Measurements from ENCODE around the gene PRLH.
"Not testable (repeated sequence)": the region's sequence is repeated elsewhere in the genome, so short reads cannot be mapped to it uniquely, and the experiment has no call there.

The PRLH gene

DNA sequence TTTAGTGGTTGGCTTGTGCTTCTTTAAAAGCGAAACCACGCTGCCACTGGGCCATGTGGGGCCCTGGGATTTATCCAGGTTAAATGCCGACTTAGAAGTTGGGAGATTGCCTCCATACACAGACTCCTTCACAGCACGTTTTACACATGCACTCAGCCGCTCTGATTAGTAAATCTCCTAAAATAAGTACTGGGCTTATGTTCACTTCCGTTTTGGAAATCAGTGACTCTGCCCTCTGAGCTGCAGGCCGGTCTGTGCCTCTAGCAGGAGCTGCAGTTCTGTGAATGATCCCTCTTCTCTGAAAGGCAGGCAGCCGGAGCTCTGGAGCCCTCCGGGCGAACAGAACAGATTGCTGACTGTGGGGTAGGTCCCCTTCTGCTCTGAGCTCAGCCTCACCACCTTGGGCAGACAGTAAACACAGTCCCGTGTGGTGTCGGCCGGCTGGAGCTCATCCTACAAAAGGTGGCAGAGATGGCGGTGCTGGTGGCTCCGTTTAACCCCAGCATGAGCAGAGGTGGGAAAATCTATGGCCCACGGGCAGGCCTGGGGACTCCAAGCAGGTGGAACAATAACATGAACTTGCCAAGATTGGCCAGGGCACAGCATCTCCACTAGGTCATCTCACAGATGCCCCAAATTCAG, 34.0 kb downstream of the PRLH start:
- peak; percentile 78 for DNase-seq (ENCODE audit: low spot score)

DNA sequence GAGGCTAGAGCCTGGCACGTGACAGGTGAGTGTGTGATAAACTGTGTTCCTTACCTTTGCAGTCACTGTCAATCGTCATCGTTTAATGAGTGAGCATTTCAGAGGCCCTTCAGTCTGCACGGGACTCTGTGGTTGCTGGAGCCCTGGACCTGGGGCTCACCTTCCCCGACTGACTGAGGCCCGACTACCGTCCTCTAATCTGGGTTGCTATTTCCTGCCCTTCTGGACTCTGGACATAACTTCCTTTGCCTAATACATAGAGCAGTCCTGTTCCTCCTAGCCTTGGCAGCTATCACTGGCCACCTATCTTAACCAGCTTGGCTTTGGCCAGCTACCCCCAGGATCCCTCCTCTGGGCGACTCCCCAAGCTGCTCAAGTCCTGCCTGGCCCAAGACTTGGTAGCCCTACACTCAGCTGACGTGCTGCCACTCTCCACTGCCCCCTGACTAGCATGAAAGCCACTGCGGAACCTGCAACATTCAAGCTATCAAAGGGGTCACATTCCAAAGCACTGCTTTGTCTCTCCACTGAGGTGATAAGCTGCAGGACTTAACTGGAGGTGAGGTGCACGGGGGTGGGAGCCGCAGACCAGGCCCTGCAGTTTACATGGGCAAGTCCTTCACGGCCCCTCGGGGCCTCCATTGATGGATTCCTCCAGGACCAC, 35.2 kb downstream of the PRLH start:
- DNase-seq (ENCODE audit: low spot score): no peak

DNA sequence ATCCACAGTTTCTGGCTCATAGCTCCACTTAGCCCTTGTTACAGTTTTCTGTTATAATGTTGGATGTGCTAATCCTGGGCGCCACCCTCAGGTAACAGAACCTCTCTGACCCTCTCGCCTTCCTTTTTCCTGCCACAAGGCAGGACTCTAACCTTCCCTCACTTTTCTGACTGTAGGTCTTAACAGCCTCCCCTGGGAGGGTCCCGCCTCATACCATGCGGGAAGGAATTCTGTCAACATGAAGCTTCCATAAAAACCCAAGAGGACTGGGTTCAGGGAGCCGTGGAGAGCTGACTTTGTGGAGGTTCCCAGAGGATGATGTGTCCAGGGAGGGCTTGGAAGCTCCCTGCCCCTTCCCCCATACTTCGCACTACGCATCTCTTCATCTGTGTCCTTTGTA, 36.0 kb downstream of the PRLH start:
- DNase-seq (ENCODE audit: low spot score): no peak

DNA sequence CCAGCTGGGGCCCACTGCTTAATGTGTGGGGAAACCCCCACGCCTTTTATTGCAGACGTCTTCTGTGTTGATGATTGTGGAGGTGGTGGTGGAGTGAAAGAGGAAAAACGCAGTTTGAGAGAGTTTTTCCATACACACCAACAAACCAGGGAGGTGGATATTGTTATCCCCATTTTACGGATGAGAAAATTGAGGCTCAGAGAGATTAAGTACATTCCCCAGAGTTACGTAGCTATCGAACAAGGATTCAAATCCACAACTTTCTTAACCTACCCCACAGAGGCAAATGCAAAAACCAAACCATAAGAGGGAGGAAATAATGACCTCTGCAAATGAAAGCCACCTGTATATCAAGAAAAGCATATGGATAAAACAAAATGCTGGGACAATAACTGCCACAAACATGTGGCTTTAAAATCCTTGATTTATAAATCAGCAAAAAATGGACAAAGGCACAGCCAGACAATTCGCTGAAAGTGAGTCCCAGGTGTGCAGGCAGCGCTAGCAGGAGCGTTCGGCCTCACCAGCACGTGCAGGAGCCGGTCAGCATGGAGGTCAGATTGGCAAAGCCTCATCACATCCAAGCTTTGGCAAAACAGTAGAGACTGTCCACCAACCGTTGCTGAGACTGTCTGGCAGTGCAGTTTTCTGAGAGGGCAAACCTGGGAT, 36.8 kb downstream of the PRLH start:
- DNase-seq (ENCODE audit: low spot score): no peak

DNA sequence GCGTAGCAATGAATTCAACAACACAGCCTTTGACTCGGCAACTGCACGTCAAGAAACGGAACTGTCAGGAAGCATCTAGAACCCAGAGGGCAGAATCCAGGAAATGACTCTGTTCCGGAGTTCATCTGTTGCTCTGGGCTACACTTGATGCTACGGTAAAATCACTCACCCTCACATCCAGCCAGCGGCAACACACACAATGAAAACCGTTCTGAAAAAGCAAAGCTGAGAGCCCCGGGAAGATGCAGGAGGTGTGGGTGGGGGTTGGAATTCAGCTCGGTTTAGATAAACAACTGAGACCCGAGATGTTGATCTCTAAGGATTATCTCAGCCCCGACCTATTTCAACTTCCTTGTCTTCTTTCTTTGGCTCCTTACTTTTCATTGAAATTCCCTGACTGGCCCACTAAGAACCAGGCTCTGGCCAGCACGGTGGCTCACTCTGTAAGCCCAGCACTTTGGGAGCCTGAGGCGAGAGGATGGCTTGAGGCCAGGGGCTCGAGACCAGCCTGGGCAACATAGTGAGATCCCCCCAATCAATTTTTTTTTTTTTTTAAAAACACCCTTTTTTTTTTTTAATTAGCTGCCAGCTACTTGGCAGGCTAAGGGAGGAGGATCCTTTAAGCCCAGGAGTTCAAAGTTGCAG, 37.5 kb downstream of the PRLH start:
- DNase-seq (ENCODE audit: low spot score): no peak

DNA sequence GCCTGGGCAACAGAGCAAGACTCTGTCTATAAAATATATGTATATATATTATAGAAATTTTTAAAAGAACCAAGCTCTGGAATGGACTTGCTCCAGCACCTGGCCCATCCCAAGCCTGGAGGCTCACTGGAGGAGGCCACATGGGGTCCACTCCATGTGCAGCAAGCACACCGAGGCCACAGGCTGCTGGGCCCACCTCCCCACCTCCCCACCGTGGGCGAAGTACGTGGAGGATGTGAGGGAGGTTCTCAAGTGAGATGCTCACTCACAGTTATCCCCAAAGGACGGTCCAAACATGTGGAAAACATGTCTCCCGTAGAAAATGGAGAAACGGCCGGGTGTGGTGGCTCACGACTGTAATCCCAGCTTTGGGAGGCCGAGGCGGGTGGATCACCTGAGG, 38.0 kb downstream of the PRLH start:
- DNase-seq (ENCODE audit: low spot score): no peak

DNA sequence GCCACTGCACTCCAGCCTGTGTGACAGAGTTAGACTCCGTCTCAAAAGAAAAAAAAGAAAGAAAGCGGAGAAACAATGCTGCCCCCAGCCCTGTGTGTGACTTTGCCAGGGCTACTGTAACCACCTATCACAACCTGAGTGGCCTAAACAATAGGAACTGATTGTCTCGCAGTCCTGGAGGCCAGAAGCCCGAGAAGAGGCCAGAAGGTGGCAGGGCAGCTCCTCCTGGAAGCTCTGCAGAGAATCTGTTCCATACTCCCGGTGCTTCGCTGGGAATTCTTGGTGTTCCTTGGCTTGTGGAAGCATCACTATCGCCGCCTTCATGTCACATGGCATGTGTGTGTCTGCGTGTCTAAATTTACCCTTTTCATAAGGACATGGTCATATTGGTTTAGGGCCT, 38.6 kb downstream of the PRLH start:
- DNase-seq (ENCODE audit: low spot score): peak; percentile 34

DNA sequence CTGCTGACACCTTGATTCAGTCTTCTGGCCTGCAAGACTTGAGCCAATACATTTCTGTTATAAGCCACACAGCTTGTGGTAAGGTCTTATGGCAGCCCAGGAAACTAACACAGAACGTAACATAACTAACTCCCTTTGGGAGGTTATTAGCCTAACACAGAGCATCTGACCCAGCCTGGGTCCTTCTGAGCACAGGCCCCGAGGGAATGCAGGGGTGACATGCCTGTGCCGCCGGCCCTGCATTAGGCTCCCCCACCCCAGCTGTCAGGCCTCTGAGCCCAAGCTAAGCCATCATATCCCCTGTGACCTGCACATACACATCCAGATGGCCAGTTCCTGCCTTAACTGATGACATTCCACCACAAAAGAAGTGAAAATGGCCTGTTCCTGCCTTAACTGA, 40.1 kb downstream of the PRLH start:
- DNase-seq (ENCODE audit: low spot score): not testable (repeated sequence)

DNA sequence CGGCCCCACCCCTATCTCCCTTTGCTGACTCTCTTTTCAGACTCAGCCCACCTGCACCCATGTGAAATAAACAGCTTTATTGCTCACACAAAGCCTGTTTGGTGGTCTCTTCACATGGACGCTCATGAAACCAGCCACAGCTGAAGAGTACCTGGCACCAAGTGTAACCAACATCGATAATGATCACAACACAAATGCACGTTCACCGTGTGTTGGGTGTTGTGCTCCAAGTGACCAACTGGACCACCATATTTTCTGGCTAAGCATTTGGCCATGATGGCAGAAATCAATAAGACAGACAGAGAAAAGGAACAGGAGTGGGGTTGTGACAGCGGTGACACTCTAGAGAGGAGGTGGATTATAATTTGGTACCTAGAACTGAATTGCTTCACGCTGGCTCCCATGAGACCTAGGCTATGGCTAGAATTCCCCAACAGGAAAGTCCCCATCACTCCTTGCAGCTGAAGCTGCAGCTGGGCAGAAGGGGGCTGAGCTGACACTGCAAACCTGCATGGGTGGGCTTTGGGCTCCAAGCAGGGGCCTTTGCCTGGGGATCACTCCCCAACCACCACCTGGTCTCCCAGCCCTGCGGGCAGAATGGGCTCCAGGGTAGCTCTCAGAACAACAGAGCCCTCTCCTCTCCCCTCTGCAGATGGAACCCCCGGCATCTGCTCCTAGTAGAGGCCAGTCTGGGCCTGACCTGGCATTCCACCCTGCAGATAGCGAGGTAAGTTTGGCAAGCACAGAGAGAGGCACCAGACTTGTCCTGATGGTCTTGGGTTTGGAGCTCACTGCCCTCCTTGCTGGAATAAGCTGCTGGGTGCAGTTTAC, 46.4 kb downstream of the PRLH start:
- no peak for DNase-seq (ENCODE audit: low spot score)

DNA sequence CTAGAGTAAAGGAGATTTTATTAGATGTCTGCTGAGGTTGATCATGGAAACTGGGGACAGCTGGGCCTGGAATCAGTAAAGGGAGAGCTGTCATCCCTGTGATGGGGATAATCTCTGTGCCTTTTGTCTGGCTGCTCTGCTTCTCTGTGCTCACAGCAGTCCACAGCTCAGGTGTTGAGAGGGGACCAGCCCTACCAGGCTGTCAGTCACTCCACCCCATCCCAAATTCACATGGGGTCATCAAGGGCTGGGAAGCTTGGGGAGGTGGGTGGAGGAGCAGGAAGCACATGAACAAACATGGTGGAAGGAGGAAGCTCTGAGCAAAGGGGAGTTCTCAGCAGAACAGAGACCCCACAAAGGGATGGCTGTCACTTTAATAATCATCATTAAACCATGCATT, 47.3 kb downstream of the PRLH start:
- DNase-seq (ENCODE audit: low spot score): no peak

DNA sequence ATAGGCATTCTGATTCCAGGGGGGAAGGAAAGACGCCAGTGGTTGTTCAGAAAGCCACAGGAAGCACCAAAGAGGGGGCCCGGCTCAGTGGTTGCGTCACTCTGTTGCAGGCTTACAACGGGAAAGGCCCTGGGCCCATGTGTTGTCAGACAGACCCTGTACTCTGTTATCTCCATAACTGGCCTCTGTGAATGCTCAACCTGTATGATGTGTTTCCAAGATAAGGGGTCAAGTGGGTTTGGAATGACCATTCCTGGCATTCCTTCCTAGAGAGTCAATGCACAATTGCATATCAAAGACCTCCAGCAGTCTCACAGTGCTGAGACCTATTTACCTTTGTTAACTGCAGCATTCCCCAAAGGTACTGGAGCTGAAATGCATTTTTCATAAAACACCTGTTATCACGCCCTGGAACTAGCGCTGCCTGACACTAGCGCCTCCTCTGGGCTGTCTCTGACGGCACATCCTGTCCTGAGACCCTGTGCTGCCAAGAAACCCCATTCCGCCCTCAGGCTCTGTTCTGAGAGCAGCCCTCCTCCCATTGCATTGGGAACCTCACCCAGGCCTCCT, 47.9 kb downstream of the PRLH start:
- no peak for DNase-seq (ENCODE audit: low spot score)

DNA sequence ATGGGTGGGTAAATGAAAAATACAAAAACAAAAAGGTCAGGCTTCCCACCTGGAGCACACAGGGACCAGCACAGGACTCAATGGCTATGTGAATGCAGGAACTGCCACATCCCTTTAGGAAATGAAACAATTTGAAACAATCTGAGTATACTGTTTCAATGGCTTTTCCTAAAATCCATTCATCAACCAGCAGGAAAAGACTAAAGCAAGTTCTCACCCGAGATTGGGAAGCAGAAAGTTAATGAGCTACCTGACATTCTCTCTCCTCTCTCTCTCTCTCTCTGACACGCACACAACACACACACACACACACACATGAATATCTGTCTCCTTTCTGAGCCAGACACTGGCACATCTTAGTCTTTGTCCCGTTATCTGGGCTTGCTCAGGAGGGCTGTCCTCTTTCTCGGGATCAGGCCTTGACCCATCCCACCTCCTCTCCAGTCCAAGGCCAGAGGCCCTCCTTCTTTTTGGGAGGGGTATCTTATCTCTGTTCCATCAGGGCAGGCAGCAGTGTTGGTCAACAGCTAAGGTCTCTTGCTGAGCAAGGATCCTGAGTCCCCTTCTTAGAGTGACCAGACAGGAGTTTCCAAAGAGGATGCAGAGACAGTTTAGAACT, 49.4 kb downstream of the PRLH start:
- DNase-seq (ENCODE audit: low spot score): no peak

DNA sequence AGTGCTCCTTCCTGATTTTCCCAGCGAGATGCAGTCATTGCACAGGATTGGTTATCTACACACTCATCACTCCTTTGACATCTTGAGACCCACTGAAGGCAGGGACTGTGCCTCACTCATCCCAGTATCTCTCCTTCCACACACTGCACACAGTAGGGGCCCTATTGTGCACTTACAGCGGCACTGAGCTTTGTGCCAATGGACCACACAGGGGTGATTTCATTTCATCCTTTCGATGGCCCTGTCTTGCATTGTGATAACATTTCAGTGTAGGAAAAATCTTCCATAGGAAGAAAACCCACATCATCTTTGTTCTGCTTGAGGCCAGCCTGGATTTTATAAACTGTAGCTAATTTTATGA, 50.0 kb downstream of the PRLH start:
- no peak for DNase-seq (ENCODE audit: low spot score)
